Astrocyte (in vitro differentiated cells and primary cell): Measurements from ENCODE around the gene MTX3. TPM values are rescaled to one million over a fixed set of nuclear protein-coding genes. Genes with fewer than 3 reads are reported as not detected.

Experiments
- DNase-seq: peaks from one replicate; pipeline ENCODE4 v3.0.0-alpha.2; 2010; ENCODE audit warnings: low read depth
- FAIRE-seq: peaks from 2 replicates; lab custom pipeline; 2011; peaks lifted over from hg19 to GRCh38; lab: Jason Lieb, UNC
- H2AFZ ChIP-seq: 2 replicates; pipeline ENCODE4 v1.6.0; 2012; ENCODE audit warnings: low read depth, low read length, inconsistent platforms
- H3K27ac ChIP-seq: 2 replicates; pipeline ENCODE4 v1.5.1; 2011; ENCODE audit warnings: low read depth, low read length, inconsistent platforms
- H3K27me3 ChIP-seq: 2 replicates; pipeline ENCODE4 v1.6.0; 2011; ENCODE audit warnings: low read length, inconsistent platforms; ENCODE audit not compliant: insufficient read depth
- H3K36me3 ChIP-seq: 2 replicates; pipeline ENCODE4 v1.5.1; 2011; ENCODE audit warnings: low read length, inconsistent platforms; ENCODE audit not compliant: insufficient read depth
- H3K4me1 ChIP-seq: 2 replicates; pipeline ENCODE4 v1.5.1; 2011; ENCODE audit warnings: low read length, inconsistent platforms; ENCODE audit not compliant: insufficient read depth
- H3K4me2 ChIP-seq: 2 replicates; pipeline ENCODE4 v1.6.0; 2012; ENCODE audit warnings: low read length, inconsistent platforms
- H3K4me3 ChIP-seq: 2 replicates; pipeline ENCODE4 v1.5.1; 2011; ENCODE audit warnings: low read depth, mild to moderate bottlenecking, low read length, inconsistent platforms; ENCODE audit not compliant: insufficient read depth
- H3K79me2 ChIP-seq: 2 replicates; pipeline ENCODE4 v1.6.0; 2012; ENCODE audit warnings: mild to moderate bottlenecking, low read length, inconsistent platforms; ENCODE audit not compliant: insufficient read depth
- H3K9ac ChIP-seq: 2 replicates; pipeline ENCODE4 v1.6.0; 2012; ENCODE audit warnings: mild to moderate bottlenecking, low read length, inconsistent platforms
- H3K9me3 ChIP-seq: 2 replicates; pipeline ENCODE4 v1.5.1; 2012; ENCODE audit warnings: low read depth, mild to moderate bottlenecking, low read length, inconsistent platforms; ENCODE audit not compliant: insufficient read depth
- H4K20me1 ChIP-seq: 2 replicates; pipeline ENCODE4 v1.6.0; 2012; ENCODE audit warnings: low read length, inconsistent platforms; ENCODE audit not compliant: insufficient read depth
- H3K27ac Mint-ChIP-seq: one replicate; pipeline ENCODE4 v1.8.0; 2021; ENCODE audit warnings: mild to moderate bottlenecking, mixed read lengths; ENCODE audit not compliant: unreplicated experiment
- H3K27me3 Mint-ChIP-seq: one replicate; pipeline ENCODE4 v1.8.0; 2021; ENCODE audit warnings: low read depth, mixed read lengths; ENCODE audit not compliant: unreplicated experiment
- H3K36me3 Mint-ChIP-seq: one replicate; pipeline ENCODE4 v1.8.0; 2021; ENCODE audit warnings: low read depth, mixed read lengths; ENCODE audit not compliant: unreplicated experiment
- H3K4me1 Mint-ChIP-seq: one replicate; pipeline ENCODE4 v1.8.0; 2021; ENCODE audit warnings: low read depth, mixed read lengths; ENCODE audit not compliant: unreplicated experiment
- H3K4me3 Mint-ChIP-seq: one replicate; pipeline ENCODE4 v1.8.0; 2021; ENCODE audit warnings: mild to moderate bottlenecking, moderate library complexity, mixed read lengths; ENCODE audit not compliant: unreplicated experiment
- H3K9me3 Mint-ChIP-seq: one replicate; pipeline ENCODE4 v1.8.0; 2021; ENCODE audit warnings: mild to moderate bottlenecking, mixed read lengths; ENCODE audit not compliant: unreplicated experiment
- EZH2 ChIP-seq: IDR thresholded peaks from 2 replicates; pipeline ENCODE4 v1.6.1; 2012; ENCODE audit warnings: mild to moderate bottlenecking, low read length, inconsistent platforms; ENCODE audit not compliant: insufficient read depth
- total RNA-seq: library from RNA; stranded (reverse); gene quantifications from 2 replicates; pipeline ENCODE4 v1.2.1, GENCODE V29; 2021
- TF ChIP-seq, protein P1 (sequence below): IDR thresholded peaks from 2 replicates; pipeline ENCODE4 v1.5.1; 2011; ENCODE audit warnings: low read depth, mild to moderate bottlenecking, inconsistent platforms, low read length, moderate library complexity; ENCODE audit not compliant: insufficient read depth

Gene MTX3
- total RNA-seq, 1 donor from 2014 or later: 14.0 TPM

DNA sequence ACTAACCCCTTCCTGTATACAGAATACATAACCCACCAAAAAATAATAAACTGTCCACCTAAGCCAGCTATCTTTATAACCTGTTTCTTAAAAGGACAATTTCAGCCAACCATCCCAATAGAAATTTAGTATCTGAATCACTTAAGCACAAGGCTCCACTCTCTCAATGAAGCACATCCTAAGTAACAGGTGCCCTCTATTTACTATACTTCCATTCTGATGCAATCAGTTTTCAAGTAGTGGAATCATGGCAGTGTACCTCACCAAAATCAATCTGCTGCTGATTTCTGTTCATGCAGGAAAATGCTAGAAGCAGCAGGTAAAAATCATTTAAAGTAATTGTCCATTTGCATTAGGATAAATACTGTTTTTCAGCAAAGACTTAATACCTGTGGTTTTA, 4.8 kb downstream of the MTX3 start:
- no peak overlapping the region for H2AFZ ChIP-seq
- H3K4me1 ChIP-seq: peaks cover 7% of the 10 kb centered on the region
- no peaks in the 10 kb centered on the region for H3K9me3 Mint-ChIP-seq
- H4K20me1 ChIP-seq: no peaks in the 10 kb centered on the region
- H3K36me3 Mint-ChIP-seq: peaks cover 6% of the 10 kb centered on the region
- no peaks in the 10 kb centered on the region for H3K27me3 ChIP-seq
- FAIRE-seq (no peak), DNase-seq (no peak)
- H3K27ac ChIP-seq: no peak overlapping the region
- no peak overlapping the region for H3K27ac Mint-ChIP-seq
- H3K9ac ChIP-seq: no peak overlapping the region
- H3K4me3 ChIP-seq: no peak overlapping the region
- H3K4me2 ChIP-seq: no peak overlapping the region
- peaks cover 5% of the 10 kb centered on the region for H3K4me1 Mint-ChIP-seq
- TF ChIP-seq, protein P1, sequence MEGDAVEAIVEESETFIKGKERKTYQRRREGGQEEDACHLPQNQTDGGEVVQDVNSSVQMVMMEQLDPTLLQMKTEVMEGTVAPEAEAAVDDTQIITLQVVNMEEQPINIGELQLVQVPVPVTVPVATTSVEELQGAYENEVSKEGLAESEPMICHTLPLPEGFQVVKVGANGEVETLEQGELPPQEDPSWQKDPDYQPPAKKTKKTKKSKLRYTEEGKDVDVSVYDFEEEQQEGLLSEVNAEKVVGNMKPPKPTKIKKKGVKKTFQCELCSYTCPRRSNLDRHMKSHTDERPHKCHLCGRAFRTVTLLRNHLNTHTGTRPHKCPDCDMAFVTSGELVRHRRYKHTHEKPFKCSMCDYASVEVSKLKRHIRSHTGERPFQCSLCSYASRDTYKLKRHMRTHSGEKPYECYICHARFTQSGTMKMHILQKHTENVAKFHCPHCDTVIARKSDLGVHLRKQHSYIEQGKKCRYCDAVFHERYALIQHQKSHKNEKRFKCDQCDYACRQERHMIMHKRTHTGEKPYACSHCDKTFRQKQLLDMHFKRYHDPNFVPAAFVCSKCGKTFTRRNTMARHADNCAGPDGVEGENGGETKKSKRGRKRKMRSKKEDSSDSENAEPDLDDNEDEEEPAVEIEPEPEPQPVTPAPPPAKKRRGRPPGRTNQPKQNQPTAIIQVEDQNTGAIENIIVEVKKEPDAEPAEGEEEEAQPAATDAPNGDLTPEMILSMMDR: no peak
- no peak for TF ChIP-seq EZH2
- H3K36me3 ChIP-seq: peaks cover 30% of the 10 kb centered on the region
- H3K9me3 ChIP-seq: no peaks in the 10 kb centered on the region
- no peaks in the 10 kb centered on the region for H3K27me3 Mint-ChIP-seq
- H3K79me2 ChIP-seq: peaks cover 7% of the 10 kb centered on the region
- no peak overlapping the region for H3K4me3 Mint-ChIP-seq

DNA sequence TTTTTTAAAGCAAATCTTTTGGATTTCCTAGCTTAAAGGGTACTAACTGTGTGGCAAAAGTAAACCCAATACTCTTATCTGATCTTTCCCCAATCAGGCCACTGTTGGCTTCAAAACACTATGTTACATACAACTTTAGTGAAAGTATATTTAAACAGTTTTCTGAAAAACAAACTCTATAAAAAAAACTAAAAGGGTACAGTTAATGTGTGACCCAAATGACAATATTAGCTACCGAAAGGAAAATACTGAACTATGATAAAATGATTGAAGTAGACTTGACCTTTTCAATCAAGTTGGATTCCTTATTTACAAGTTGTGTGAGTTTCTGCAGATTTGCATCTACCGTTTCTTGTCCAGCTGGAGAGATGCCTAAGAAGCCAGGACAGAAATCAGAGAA, 5.8 kb downstream of the MTX3 start:
- no peak for FAIRE-seq
- no peak for DNase-seq
- no peaks in the 10 kb centered on the region for H3K27me3 Mint-ChIP-seq
- no peak overlapping the region for H3K4me3 Mint-ChIP-seq
- peaks cover 5% of the 10 kb centered on the region for H3K4me1 Mint-ChIP-seq
- H3K4me2 ChIP-seq: no peak overlapping the region
- peaks cover 2% of the 10 kb centered on the region for H3K4me1 ChIP-seq
- H3K4me3 ChIP-seq: no peak overlapping the region
- no peak overlapping the region for H3K27ac ChIP-seq
- peaks cover 30% of the 10 kb centered on the region for H3K36me3 ChIP-seq
- no peak overlapping the region for H2AFZ ChIP-seq
- no peaks in the 10 kb centered on the region for H3K9me3 ChIP-seq
- H4K20me1 ChIP-seq: no peaks in the 10 kb centered on the region
- peaks cover 2% of the 10 kb centered on the region for H3K79me2 ChIP-seq
- no peak overlapping the region for H3K9ac ChIP-seq
- no peaks in the 10 kb centered on the region for H3K9me3 Mint-ChIP-seq
- H3K27ac Mint-ChIP-seq: no peak overlapping the region
- no peak for TF ChIP-seq EZH2
- TF ChIP-seq, protein P1: no peak
- no peaks in the 10 kb centered on the region for H3K27me3 ChIP-seq
- H3K36me3 Mint-ChIP-seq: peaks cover 6% of the 10 kb centered on the region

DNA sequence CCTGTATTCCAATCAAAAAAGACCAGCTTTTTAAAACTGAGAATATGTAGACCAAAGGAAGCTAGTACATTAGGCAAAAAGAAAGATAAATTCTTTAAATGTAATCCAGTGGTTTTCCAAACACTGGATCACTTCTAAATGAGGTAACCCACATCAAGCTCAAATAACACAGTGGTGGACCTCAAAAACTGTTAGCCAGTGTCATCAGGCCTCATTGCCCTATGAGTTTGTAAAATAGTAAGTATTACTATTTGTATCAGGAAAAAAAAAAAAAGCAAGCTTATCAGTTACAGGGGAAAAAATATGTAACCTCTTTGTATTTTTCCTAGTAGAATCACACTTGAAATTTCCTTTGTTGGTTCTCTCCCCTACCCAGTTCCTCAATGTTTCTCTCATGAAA, 6.7 kb downstream of the MTX3 start:
- H3K27me3 ChIP-seq: no peaks in the 10 kb centered on the region
- TF ChIP-seq, protein P1: no peak
- TF ChIP-seq EZH2: no peak
- no peaks in the 10 kb centered on the region for H4K20me1 ChIP-seq
- H2AFZ ChIP-seq: no peak overlapping the region
- H3K4me3 Mint-ChIP-seq: no peak overlapping the region
- H3K27me3 Mint-ChIP-seq: no peaks in the 10 kb centered on the region
- no peak overlapping the region for H3K27ac ChIP-seq
- H3K4me1 ChIP-seq: no peaks in the 10 kb centered on the region
- no peak overlapping the region for H3K4me2 ChIP-seq
- H3K9ac ChIP-seq: no peak overlapping the region
- H3K36me3 ChIP-seq: peaks cover 30% of the 10 kb centered on the region
- peaks cover 6% of the 10 kb centered on the region for H3K36me3 Mint-ChIP-seq
- no peaks in the 10 kb centered on the region for H3K79me2 ChIP-seq
- H3K4me1 Mint-ChIP-seq: no peaks in the 10 kb centered on the region
- no peaks in the 10 kb centered on the region for H3K9me3 Mint-ChIP-seq
- FAIRE-seq (no peak), DNase-seq (no peak)
- H3K4me3 ChIP-seq: no peak overlapping the region
- no peaks in the 10 kb centered on the region for H3K9me3 ChIP-seq
- H3K27ac Mint-ChIP-seq: no peak overlapping the region
